Measurements from ENCODE around the gene GTPBP2. TPM values are rescaled to one million over a fixed set of nuclear protein-coding genes. Genes with fewer than 3 reads are reported as not detected.

GTPBP2 gene
- total and polyA plus RNA-seq, 2 of the 13 experiments (the other 11 are each of a cell fraction or from before 2014, with no cell fraction given), result 26.9 to 88.2 TPM

DNA sequence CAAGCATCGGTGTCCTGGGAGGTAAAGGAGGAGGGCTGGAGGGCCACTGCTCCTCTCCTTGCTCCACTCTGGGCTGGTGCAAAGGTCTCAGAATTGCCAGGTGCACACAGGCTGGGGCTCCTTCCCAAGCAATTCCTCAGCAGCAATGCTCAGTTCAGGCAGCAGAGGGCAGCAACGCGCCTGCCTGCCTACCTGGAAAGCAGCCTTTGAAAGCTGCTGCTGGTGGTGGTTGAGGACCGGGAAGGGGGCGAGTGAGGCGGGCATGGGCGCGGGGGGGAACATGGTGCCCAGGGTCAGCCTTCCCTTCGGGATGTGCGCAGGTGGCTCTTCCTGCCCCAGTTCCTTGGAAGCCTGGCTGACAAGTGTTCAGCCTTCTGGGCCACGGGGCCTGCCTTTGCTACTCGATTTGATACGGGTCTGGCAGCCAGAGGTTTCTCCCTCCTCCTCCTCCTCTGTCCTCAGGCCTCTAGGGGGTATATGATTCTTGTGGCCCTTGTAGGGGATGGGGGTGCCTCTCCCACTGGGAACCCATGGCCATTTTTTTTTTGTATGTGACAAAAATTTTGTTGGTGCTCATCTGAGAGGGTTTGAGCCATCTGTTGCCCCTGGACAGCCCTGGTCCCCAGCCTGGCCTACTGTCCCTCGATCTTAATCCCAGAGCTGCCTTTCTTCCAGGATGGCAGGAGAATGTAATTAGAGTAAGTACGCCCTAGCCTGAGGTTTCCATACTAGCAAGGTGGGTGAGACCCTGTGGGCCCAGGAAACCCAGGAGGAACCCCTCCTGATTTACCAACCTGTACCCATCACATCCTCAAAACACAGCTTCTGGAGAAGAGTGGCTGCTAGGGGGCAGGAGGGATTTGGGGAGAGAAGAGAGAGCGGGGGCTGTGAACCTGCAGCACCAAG lies 38.4 kb upstream of the GTPBP2 start (continued):
- TF ChIP-seq, protein P1, sequence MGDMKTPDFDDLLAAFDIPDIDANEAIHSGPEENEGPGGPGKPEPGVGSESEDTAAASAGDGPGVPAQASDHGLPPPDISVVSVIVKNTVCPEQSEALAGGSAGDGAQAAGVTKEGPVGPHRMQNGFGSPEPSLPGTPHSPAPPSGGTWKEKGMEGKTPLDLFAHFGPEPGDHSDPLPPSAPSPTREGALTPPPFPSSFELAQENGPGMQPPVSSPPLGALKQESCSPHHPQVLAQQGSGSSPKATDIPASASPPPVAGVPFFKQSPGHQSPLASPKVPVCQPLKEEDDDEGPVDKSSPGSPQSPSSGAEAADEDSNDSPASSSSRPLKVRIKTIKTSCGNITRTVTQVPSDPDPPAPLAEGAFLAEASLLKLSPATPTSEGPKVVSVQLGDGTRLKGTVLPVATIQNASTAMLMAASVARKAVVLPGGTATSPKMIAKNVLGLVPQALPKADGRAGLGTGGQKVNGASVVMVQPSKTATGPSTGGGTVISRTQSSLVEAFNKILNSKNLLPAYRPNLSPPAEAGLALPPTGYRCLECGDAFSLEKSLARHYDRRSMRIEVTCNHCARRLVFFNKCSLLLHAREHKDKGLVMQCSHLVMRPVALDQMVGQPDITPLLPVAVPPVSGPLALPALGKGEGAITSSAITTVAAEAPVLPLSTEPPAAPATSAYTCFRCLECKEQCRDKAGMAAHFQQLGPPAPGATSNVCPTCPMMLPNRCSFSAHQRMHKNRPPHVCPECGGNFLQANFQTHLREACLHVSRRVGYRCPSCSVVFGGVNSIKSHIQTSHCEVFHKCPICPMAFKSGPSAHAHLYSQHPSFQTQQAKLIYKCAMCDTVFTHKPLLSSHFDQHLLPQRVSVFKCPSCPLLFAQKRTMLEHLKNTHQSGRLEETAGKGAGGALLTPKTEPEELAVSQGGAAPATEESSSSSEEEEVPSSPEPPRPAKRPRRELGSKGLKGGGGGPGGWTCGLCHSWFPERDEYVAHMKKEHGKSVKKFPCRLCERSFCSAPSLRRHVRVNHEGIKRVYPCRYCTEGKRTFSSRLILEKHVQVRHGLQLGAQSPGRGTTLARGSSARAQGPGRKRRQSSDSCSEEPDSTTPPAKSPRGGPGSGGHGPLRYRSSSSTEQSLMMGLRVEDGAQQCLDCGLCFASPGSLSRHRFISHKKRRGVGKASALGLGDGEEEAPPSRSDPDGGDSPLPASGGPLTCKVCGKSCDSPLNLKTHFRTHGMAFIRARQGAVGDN (CRISPR knock-in tag; IDR thresholded peaks at IDR 0.05), result peak; percentile 76
- peak; percentile 60 for TF ChIP-seq FOSL2 (CRISPR knock-in tag; IDR thresholded peaks at IDR 0.05)
- no peak; the same call in 1 of the 2 replicates for TF ChIP-seq SUZ12 (IDR thresholded peaks at IDR 0.05; ENCODE audit: low read depth, low read length)
- TF ChIP-seq CC2D1A (CRISPR knock-in tag; IDR thresholded peaks at IDR 0.05), result 0 out of 2 replicates have a peak, but pooled peaks have one; percentile 61
- peak; percentile 86 for TF ChIP-seq ZNF772 (CRISPR knock-in tag; IDR thresholded peaks at IDR 0.05)
- peak; percentile 95 for TF ChIP-seq HNRNPL (IDR thresholded peaks at IDR 0.05; ENCODE audit: low read depth, low read length)
- TF ChIP-seq HDAC2 (CRISPR knock-in tag; IDR thresholded peaks at IDR 0.05), result peak; percentile 75
- peak; percentile 40 for TF ChIP-seq PHF8 (CRISPR knock-in tag; IDR thresholded peaks at IDR 0.05)
- TF ChIP-seq ATF7-NPFF (CRISPR knock-in tag; IDR thresholded peaks at IDR 0.05; ENCODE audit: low read depth), result peak; percentile 41; the same call in 1 of the 2 replicates
- peak; percentile 77 for TF ChIP-seq MIXL1 (CRISPR knock-in tag; IDR thresholded peaks at IDR 0.05)
- TF ChIP-seq ZSCAN20 (CRISPR knock-in tag; IDR thresholded peaks at IDR 0.05; ENCODE audit: borderline replicate concordance), result 0 out of 2 replicates have a peak, but pooled peaks have one; percentile 36
- peak; percentile 77 for TF ChIP-seq SAP130 (CRISPR knock-in tag; IDR thresholded peaks at IDR 0.05; ENCODE audit: low read depth)
- peak; percentile 12; the same call in 1 of the 2 replicates for TF ChIP-seq PITX1 (CRISPR knock-in tag; IDR thresholded peaks at IDR 0.05)
- 0 out of 2 replicates have a peak, but pooled peaks have one; percentile 54 for TF ChIP-seq KLF13 (CRISPR knock-in tag; IDR thresholded peaks at IDR 0.05)
- peak; percentile 95 for TF ChIP-seq KDM3A (CRISPR knock-in tag; IDR thresholded peaks at IDR 0.05; ENCODE audit: low read depth)
- TF ChIP-seq ZNF33B (CRISPR knock-in tag; IDR thresholded peaks at IDR 0.05), result 0 out of 2 replicates have a peak, but pooled peaks have one; percentile 9
- TF ChIP-seq ELF3 (CRISPR knock-in tag; IDR thresholded peaks at IDR 0.05), result peak; percentile 43; the same call in 1 of the 2 replicates
- TF ChIP-seq ZNF160 (CRISPR knock-in tag; IDR thresholded peaks at IDR 0.05), result peak; percentile 73; the same call in 1 of the 2 replicates
- TF ChIP-seq HOXA3 (CRISPR knock-in tag; IDR thresholded peaks at IDR 0.05), result peak; percentile 68; the same call in 1 of the 2 replicates
- TF ChIP-seq BCL6 (CRISPR knock-in tag; IDR thresholded peaks at IDR 0.05), result peak; percentile 81
- peak; percentile 78 for TF ChIP-seq ERF (CRISPR knock-in tag; IDR thresholded peaks at IDR 0.05)
- TF ChIP-seq, protein P2, sequence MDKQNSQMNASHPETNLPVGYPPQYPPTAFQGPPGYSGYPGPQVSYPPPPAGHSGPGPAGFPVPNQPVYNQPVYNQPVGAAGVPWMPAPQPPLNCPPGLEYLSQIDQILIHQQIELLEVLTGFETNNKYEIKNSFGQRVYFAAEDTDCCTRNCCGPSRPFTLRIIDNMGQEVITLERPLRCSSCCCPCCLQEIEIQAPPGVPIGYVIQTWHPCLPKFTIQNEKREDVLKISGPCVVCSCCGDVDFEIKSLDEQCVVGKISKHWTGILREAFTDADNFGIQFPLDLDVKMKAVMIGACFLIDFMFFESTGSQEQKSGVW (CRISPR knock-in tag; IDR thresholded peaks at IDR 0.05; ENCODE audit: borderline replicate concordance), result no peak
- 0 out of 2 replicates have a peak, but pooled peaks have one; percentile 48 for TF ChIP-seq ZNF224 (CRISPR knock-in tag; IDR thresholded peaks at IDR 0.05)
- peak; percentile 77; the same call in 1 of the 2 replicates for TF ChIP-seq MEIS2 (CRISPR knock-in tag; IDR thresholded peaks at IDR 0.05)
- TF ChIP-seq SP5 (CRISPR knock-in tag; IDR thresholded peaks at IDR 0.05; ENCODE audit: borderline replicate concordance, low read depth), result 0 out of 2 replicates have a peak, but pooled peaks have one; percentile 50
- TF ChIP-seq ZBTB38 (CRISPR knock-in tag; IDR thresholded peaks at IDR 0.05), result 0 out of 2 replicates have a peak, but pooled peaks have one; percentile 26
- TF ChIP-seq ZBTB42 (CRISPR knock-in tag; IDR thresholded peaks at IDR 0.05), result no peak
- TF ChIP-seq NCOR1 (IDR thresholded peaks at IDR 0.05; ENCODE audit: borderline replicate concordance, low read length), result no peak
